ENCODE data around the gene SOX11. TPM values are rescaled to one million over a fixed set of nuclear protein-coding genes. Genes with fewer than 3 reads are reported as not detected.

SOX11 gene
- total and polyA plus RNA-seq, 2 donors = 0.07 to 0.52 TPM

DNA sequence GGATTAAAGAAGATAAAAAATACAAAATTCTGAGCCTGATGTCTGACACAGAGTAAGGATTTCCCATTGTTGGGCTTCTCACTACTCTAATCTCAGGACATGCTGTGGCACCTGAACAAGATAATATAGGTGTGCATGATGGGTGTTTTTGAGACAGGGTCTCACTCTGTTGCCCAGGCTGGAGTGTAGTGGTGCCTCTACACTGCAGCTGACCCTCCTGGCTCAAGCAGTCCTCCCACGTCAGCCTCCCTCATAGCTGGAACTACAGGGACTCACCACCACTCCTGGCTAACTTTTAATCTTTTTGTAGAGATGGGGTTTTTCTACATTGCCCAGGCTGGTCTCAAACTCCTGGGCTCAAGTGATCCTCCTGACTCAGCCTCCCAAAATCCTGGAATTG lies 32.9 kb downstream of the SOX11 start:
- Histone ChIP-seq H3K27me3 (ENCODE audit: control insufficient read depth in 2 of 2, insufficient read depth in 1 of 2, low read length in 1 of 2) (peaks cover 0 to 10% of the 10 kb centered on the region in 2 donors), H3K4me1 (ENCODE audit: control insufficient read depth in 2 of 2, insufficient read depth in 2 of 2, low read length in 2 of 2) (no peaks in the 10 kb centered on the region), H3K27ac (ENCODE audit: low read depth in 1 of 2, low read length in 1 of 2) (no peak overlapping the region), H3K9me3 (ENCODE audit: control insufficient read depth in 2 of 2, insufficient read depth in 1 of 2, low read length in 1 of 2) (no peaks in the 10 kb centered on the region), H3K36me3 (ENCODE audit: control insufficient read depth in 2 of 2, insufficient read depth in 2 of 2, low read length in 1 of 2) (no peaks in the 10 kb centered on the region), H3K4me3 (ENCODE audit: low read length in 2 of 2) (no peak overlapping the region)
- 98% methylated on average over 1 of the region's 1 CpG for WGBS
- DNase-seq (ENCODE audit: low read depth in 6 of 9, low spot score in 9 of 9) = no peak

DNA sequence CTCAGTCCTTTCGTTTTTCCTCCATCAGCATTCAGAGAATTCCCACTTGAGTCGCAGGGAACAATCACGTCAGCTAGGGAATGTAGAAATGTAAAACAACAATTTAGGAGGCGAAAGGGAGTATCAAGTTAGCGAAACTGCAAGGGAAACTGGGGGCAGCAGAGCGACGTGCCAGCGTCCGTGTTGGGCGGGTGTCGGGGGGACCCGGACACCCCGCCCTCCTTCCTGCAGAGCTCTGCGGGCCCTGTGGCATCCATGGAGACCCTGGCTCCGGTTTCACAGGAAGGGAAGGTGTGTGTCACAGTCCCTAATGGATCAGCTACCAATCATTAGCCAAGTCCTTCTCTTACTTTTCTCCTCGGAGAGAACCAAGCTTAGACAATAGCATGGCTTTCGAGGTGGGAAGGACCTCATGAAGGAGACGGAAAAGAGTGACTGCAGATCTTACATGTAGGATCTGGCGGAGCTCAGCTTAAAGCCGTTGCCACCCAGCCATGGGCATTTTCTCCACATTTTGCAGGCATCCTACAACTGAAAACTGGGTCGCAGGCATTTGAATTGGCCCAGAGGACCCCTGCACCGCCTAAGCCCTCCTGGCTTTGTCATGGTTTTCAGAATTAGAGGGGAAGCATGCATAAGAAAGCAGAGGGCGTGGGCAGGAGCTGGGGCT lies 33.7 kb downstream of the SOX11 start:
- Histone ChIP-seq H3K36me3 (ENCODE audit: control insufficient read depth in 2 of 2, insufficient read depth in 2 of 2, low read length in 1 of 2) (no peaks in the 10 kb centered on the region), H3K9me3 (ENCODE audit: control insufficient read depth in 2 of 2, insufficient read depth in 1 of 2, low read length in 1 of 2) (no peaks in the 10 kb centered on the region), H3K4me1 (ENCODE audit: control insufficient read depth in 2 of 2, insufficient read depth in 2 of 2, low read length in 2 of 2) (no peaks in the 10 kb centered on the region), H3K27ac (ENCODE audit: low read depth in 1 of 2, low read length in 1 of 2) (no peak overlapping the region), H3K4me3 (ENCODE audit: low read length in 2 of 2) (no peak overlapping the region), H3K27me3 (ENCODE audit: control insufficient read depth in 2 of 2, insufficient read depth in 1 of 2, low read length in 1 of 2) (peaks cover 0 to 10% of the 10 kb centered on the region in 2 donors)
- 9% methylated on average over 23 of the region's 23 CpGs for WGBS
- no peak for DNase-seq (ENCODE audit: low read depth in 6 of 9, low spot score in 9 of 9)

DNA sequence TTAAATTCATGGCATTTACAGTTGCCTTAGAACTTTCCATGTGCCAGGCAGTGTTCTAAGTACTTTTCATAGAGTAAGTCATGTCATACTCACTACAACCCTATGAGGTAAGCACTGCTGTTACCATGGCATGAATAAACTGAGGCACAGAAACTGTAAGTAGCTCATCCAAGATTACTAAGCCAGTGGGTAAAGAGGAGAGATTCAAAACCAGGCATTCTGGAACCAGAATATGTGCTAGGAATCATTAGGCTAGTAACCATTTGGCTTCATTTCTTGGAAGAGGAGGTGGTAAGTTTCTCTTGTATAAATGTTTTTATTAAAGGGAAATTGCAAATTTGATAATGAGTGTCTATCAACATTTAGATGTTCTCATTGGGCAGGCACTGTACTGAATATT lies 35.1 kb downstream of the SOX11 start:
- Histone ChIP-seq H3K27me3 (ENCODE audit: control insufficient read depth in 2 of 2, insufficient read depth in 1 of 2, low read length in 1 of 2) (peaks cover 0 to 10% of the 10 kb centered on the region in 2 donors), H3K36me3 (ENCODE audit: control insufficient read depth in 2 of 2, insufficient read depth in 2 of 2, low read length in 1 of 2) (no peaks in the 10 kb centered on the region), H3K4me3 (ENCODE audit: low read length in 2 of 2) (no peak overlapping the region), H3K4me1 (ENCODE audit: control insufficient read depth in 2 of 2, insufficient read depth in 2 of 2, low read length in 2 of 2) (no peaks in the 10 kb centered on the region), H3K27ac (ENCODE audit: low read depth in 1 of 2, low read length in 1 of 2) (no peak overlapping the region), H3K9me3 (ENCODE audit: control insufficient read depth in 2 of 2, insufficient read depth in 1 of 2, low read length in 1 of 2) (no peaks in the 10 kb centered on the region)
- no peak for DNase-seq (ENCODE audit: low read depth in 6 of 9, low spot score in 9 of 9)

DNA sequence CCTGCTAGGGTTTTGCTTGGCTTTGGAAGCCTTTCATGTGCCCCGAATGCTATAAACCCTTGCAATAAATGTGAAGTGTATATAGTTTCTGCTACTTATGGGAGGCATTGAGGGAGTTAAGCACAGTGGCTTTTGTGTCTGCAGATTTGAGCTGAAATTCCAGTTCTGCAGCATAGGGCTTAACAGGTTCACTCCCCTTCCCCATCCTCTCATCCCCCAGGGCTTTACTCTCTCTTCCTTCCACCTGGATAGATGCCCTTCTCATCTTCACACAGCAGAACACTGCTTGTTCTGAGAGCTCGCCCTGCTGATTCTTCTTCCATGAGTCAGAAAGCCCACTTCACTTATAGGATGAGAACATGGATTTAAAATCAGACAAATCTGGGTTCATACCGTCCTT lies 37.2 kb downstream of the SOX11 start:
- 90% methylated on average over 3 of the region's 3 CpGs for WGBS
- H3K4me1 ChIP-seq (ENCODE audit: control insufficient read depth in 2 of 2, insufficient read depth in 2 of 2, low read length in 2 of 2) = no peaks in the 10 kb centered on the region
- no peak for DNase-seq (ENCODE audit: low read depth in 6 of 9, low spot score in 9 of 9)
- no peaks in the 10 kb centered on the region for H3K9me3 ChIP-seq (ENCODE audit: control insufficient read depth in 2 of 2, insufficient read depth in 1 of 2, low read length in 1 of 2)
- no peaks in the 10 kb centered on the region for H3K36me3 ChIP-seq (ENCODE audit: control insufficient read depth in 2 of 2, insufficient read depth in 2 of 2, low read length in 1 of 2)
- no peak overlapping the region for H3K4me3 ChIP-seq (ENCODE audit: low read length in 2 of 2)
- H3K27me3 ChIP-seq (ENCODE audit: control insufficient read depth in 2 of 2, insufficient read depth in 1 of 2, low read length in 1 of 2) = peaks cover 0 to 10% of the 10 kb centered on the region in 2 donors
- no peak overlapping the region for H3K27ac ChIP-seq (ENCODE audit: low read depth in 1 of 2, low read length in 1 of 2)

DNA sequence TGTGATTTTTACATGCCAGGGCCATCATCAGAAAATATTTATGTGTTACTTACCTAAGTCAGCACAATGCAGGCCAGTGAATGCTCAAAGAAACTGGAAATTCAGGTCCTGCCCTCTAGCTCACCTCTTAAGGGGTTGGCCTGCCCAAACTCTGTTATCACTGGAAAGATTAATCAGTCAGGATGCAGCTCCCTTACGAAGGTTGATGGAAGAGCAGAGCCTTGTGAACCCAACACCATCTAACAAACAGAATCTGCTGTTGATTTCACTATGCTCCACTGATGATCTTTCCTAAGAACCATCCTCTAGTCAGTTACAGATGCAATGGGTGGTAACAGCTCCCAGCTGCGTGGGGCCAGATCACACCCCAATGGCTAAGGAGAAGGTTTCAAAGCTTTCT lies 38.2 kb downstream of the SOX11 start:
- H3K4me3 ChIP-seq (ENCODE audit: low read length in 2 of 2) = no peak overlapping the region
- H3K4me1 ChIP-seq (ENCODE audit: control insufficient read depth in 2 of 2, insufficient read depth in 2 of 2, low read length in 2 of 2) = no peaks in the 10 kb centered on the region
- no peak for DNase-seq (ENCODE audit: low read depth in 6 of 9, low spot score in 9 of 9)
- no peaks in the 10 kb centered on the region for H3K9me3 ChIP-seq (ENCODE audit: control insufficient read depth in 2 of 2, insufficient read depth in 1 of 2, low read length in 1 of 2)
- H3K36me3 ChIP-seq (ENCODE audit: control insufficient read depth in 2 of 2, insufficient read depth in 2 of 2, low read length in 1 of 2) = no peaks in the 10 kb centered on the region
- H3K27ac ChIP-seq (ENCODE audit: low read depth in 1 of 2, low read length in 1 of 2) = no peak overlapping the region
- 91% methylated on average over 2 of the region's 2 CpGs for WGBS
- peaks cover 0 to 10% of the 10 kb centered on the region in 2 donors for H3K27me3 ChIP-seq (ENCODE audit: control insufficient read depth in 2 of 2, insufficient read depth in 1 of 2, low read length in 1 of 2)

DNA sequence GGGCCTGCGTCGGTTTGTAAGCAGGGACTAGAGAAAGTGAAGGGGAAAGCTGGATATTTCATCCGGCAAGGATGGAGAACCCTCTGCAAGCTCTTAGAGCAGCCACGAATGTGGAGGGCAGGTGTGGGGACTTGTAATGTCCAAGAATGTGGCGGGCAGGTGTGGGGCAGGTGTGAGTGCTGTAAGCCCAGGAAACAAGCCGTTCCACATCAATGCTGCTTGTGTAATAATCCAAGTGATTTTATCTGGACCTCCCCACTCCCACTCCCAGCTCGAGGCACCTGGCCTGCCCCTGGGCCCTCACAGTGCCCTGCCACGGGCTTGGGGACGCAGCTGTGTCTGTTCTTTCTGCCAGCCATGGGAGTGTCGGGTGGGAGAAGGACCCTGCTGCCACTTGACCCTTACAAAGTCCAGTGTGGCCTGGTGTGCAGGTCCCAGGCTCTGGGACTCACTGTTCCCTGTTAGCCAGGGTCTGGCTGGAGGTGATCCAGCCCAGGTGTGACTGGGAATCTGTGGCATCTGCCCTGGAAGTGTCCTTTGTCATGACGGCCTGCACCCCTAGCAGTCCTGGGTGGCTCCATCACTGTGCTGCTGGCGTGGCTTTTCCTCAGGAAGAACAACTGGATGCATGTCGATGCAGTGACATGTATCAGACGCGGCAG lies 42.8 kb downstream of the SOX11 start:
- H3K27ac ChIP-seq (ENCODE audit: low read depth in 1 of 2, low read length in 1 of 2) = no peak overlapping the region
- DNase-seq (ENCODE audit: low read depth in 6 of 9, low spot score in 9 of 9) = no peak
- no peak overlapping the region for H3K4me3 ChIP-seq (ENCODE audit: low read length in 2 of 2)
- WGBS = 88% methylated on average over 15 of the region's 15 CpGs
- H3K4me1 ChIP-seq (ENCODE audit: control insufficient read depth in 2 of 2, insufficient read depth in 2 of 2, low read length in 2 of 2) = no peaks in the 10 kb centered on the region
- no peaks in the 10 kb centered on the region for H3K9me3 ChIP-seq (ENCODE audit: control insufficient read depth in 2 of 2, insufficient read depth in 1 of 2, low read length in 1 of 2)
- H3K36me3 ChIP-seq (ENCODE audit: control insufficient read depth in 2 of 2, insufficient read depth in 2 of 2, low read length in 1 of 2) = no peaks in the 10 kb centered on the region
- H3K27me3 ChIP-seq (ENCODE audit: control insufficient read depth in 2 of 2, insufficient read depth in 1 of 2, low read length in 1 of 2) = no peaks in the 10 kb centered on the region

DNA sequence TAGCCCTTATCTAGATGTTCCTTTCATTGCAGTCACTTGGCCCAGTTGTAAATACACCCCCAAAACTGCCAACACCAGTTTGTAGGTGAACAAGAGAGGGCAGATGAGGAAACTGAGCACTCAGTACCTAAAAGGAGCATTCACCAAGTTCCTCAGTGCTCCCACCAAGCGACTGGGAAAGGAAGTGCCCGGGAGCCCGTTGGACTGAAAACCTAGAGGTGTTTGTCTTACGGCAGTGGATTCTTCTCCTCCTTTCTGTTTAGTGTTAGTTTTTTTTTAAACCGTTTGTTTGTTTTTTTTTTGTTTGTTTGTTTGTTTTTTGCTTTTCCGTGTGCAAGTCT lies 43.3 kb downstream of the SOX11 start:
- Histone ChIP-seq H3K27ac (ENCODE audit: low read depth in 1 of 2, low read length in 1 of 2) (no peak overlapping the region), H3K36me3 (ENCODE audit: control insufficient read depth in 2 of 2, insufficient read depth in 2 of 2, low read length in 1 of 2) (no peaks in the 10 kb centered on the region), H3K27me3 (ENCODE audit: control insufficient read depth in 2 of 2, insufficient read depth in 1 of 2, low read length in 1 of 2) (no peaks in the 10 kb centered on the region), H3K9me3 (ENCODE audit: control insufficient read depth in 2 of 2, insufficient read depth in 1 of 2, low read length in 1 of 2) (no peaks in the 10 kb centered on the region), H3K4me3 (ENCODE audit: low read length in 2 of 2) (no peak overlapping the region), H3K4me1 (ENCODE audit: control insufficient read depth in 2 of 2, insufficient read depth in 2 of 2, low read length in 2 of 2) (no peaks in the 10 kb centered on the region)
- no peak for DNase-seq (ENCODE audit: low read depth in 6 of 9, low spot score in 9 of 9)
- 91% methylated on average over 6 of the region's 6 CpGs for WGBS

DNA sequence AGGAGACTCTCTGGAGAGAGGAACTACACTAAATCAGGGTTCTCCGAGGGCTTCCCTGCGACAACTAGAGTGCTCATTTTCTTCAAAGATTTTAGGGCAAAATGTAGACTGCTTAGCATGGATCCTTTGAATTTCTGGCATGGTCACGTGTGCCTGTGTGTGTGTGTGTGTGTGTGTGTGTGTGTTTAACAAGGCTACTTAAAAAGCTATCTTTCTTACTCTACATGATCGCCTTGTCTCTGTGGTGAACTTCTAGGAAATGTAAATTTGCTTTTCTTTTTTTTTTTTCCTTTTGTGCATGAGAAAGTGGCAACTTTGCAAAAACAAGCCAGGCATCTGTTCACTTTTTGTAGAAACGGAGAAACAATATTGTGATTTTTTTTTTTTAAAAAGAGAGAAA lies 43.9 kb downstream of the SOX11 start:
- Histone ChIP-seq H3K27ac (ENCODE audit: low read depth in 1 of 2, low read length in 1 of 2) (no peak overlapping the region), H3K4me3 (ENCODE audit: low read length in 2 of 2) (no peak overlapping the region), H3K4me1 (ENCODE audit: control insufficient read depth in 2 of 2, insufficient read depth in 2 of 2, low read length in 2 of 2) (no peaks in the 10 kb centered on the region), H3K36me3 (ENCODE audit: control insufficient read depth in 2 of 2, insufficient read depth in 2 of 2, low read length in 1 of 2) (no peaks in the 10 kb centered on the region), H3K27me3 (ENCODE audit: control insufficient read depth in 2 of 2, insufficient read depth in 1 of 2, low read length in 1 of 2) (no peaks in the 10 kb centered on the region), H3K9me3 (ENCODE audit: control insufficient read depth in 2 of 2, insufficient read depth in 1 of 2, low read length in 1 of 2) (no peaks in the 10 kb centered on the region)
- no peak for DNase-seq (ENCODE audit: low read depth in 6 of 9, low spot score in 9 of 9)
- 90% methylated on average over 5 of the region's 5 CpGs for WGBS

DNA sequence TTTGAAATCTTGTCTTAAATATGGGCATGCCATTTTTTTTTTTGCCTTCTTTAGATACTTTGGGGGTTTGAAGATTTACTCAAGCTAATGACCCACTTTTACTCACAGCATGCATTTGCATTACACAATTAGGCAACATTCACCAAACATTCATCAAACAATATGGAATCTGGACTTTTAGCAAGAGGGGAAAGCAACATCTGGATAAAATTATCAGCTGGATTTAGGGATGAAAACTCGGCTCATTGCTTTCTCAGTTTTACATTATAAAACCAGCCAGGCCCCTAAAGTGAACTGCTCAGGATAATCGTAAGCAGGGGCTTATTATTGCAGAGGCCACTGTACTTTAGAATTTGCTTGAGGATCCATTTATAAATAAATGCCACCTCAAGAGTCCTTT lies 44.7 kb downstream of the SOX11 start:
- Histone ChIP-seq H3K9me3 (ENCODE audit: control insufficient read depth in 2 of 2, insufficient read depth in 1 of 2, low read length in 1 of 2) (no peaks in the 10 kb centered on the region), H3K36me3 (ENCODE audit: control insufficient read depth in 2 of 2, insufficient read depth in 2 of 2, low read length in 1 of 2) (no peaks in the 10 kb centered on the region), H3K4me3 (ENCODE audit: low read length in 2 of 2) (no peak overlapping the region), H3K4me1 (ENCODE audit: control insufficient read depth in 2 of 2, insufficient read depth in 2 of 2, low read length in 2 of 2) (no peaks in the 10 kb centered on the region), H3K27ac (ENCODE audit: low read depth in 1 of 2, low read length in 1 of 2) (no peak overlapping the region), H3K27me3 (ENCODE audit: control insufficient read depth in 2 of 2, insufficient read depth in 1 of 2, low read length in 1 of 2) (no peaks in the 10 kb centered on the region)
- no peak for DNase-seq (ENCODE audit: low read depth in 6 of 9, low spot score in 9 of 9)
- WGBS = 97% methylated on average over 2 of the region's 2 CpGs
